Ovary (tissue), 3 donors: ENCODE measurements around the gene OXCT2.
"Not testable (repeated sequence)": the region's sequence is repeated elsewhere in the genome, so short reads cannot be mapped to it uniquely, and the experiment has no call there.

Experiments used
- CTCF ChIP-seq, 3 donors: fragments of 450-650 bp in 2 of 3; fragments of 200-600 bp in 1 of 3; IDR thresholded peaks; one replicate each; pipeline versions ENCODE4 v1.5.1 to v1.8.0; 2016 to 2022; ENCODE audit warnings: antibody characterized with exemption in 3 of 3, mild to moderate bottlenecking in 1 of 3
- EP300 ChIP-seq: sonication (generic); formaldehyde crosslinking; IDR thresholded peaks from one replicate; pipeline ENCODE4 v1.6.1; 2017; ENCODE audit warnings: antibody characterized with exemption
- donor health status: DM: no; HTN: no; CAD: no.

GRCh38 chr1:39798859-39799769 is 28.0 kb upstream of the OXCT2 start:
- not testable (repeated sequence) for TF ChIP-seq CTCF (IDR thresholded peaks at IDR 0.05); EP300
